ENCODE results near the gene IDUA. TPM values are rescaled to one million over a fixed set of nuclear protein-coding genes. Genes with fewer than 3 reads are reported as not detected.

The IDUA gene
- total RNA-seq, 1 experiment from 2014 or later, result 46.6 TPM

DNA sequence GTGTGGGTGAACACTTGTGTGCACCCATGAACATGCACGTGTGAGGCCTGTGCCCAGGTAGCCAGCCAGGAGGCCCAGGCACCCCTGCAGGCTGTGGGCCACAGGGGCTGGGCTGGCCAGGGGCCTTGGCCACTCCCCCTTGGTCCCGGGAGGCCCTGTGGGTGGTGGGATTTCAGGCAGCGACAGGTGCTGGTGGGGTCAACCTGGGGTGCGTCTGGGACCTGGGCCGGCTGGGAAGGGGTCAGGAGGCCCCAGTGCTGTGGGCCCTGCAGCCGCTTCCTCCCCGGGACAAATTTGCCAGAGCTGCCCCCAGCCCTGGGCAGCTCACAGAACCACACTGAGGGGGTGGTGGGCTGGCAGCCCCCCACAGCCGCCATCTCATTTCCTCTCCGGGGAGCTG is 32.5 kb downstream of the IDUA start:
- Histone ChIP-seq H3K36me3 (ENCODE audit: low read depth) (no peaks in the 10 kb centered on the region), H3K79me2 (ENCODE audit: low read depth) (no peaks in the 10 kb centered on the region), H3F3A (ENCODE audit: insufficient read depth, low read depth) (no peaks in the 10 kb centered on the region), H3K27me3 (ENCODE audit: insufficient read depth, low read depth) (no peaks in the 10 kb centered on the region), H3K9me2 (ENCODE audit: insufficient read depth) (no peaks in the 10 kb centered on the region), H3K4me1 (replicated peaks; ENCODE audit: insufficient read depth) (no peaks in the 10 kb centered on the region), H3K9me3 (ENCODE audit: insufficient read depth, low read depth) (no peaks in the 10 kb centered on the region), H2AFZ (no peak overlapping the region), H3K27ac (no peak overlapping the region), H3K4me3 (no peak overlapping the region), H4K20me1 (ENCODE audit: insufficient read depth) (peaks cover 10% of the 10 kb centered on the region; the same call in 1 of the 2 replicates), H3K4me2 (no peak overlapping the region)
- ChIA-PET POLR2A (ENCODE audit: unreplicated experiment) (no interaction called here), CTCF (no interaction called here)
- intact Hi-C loops (cut with micrococcal nuclease; ENCODE audit: unreplicated experiment), result no loop called here
- BruUV-seq (replicated peaks), result no TSS peak
- no peak for DNase-seq
- no peak for TF ChIP-seq EZH2 (IDR thresholded peaks at IDR 0.05; ENCODE audit: low read depth)
- TF ChIP-seq, protein P1, sequence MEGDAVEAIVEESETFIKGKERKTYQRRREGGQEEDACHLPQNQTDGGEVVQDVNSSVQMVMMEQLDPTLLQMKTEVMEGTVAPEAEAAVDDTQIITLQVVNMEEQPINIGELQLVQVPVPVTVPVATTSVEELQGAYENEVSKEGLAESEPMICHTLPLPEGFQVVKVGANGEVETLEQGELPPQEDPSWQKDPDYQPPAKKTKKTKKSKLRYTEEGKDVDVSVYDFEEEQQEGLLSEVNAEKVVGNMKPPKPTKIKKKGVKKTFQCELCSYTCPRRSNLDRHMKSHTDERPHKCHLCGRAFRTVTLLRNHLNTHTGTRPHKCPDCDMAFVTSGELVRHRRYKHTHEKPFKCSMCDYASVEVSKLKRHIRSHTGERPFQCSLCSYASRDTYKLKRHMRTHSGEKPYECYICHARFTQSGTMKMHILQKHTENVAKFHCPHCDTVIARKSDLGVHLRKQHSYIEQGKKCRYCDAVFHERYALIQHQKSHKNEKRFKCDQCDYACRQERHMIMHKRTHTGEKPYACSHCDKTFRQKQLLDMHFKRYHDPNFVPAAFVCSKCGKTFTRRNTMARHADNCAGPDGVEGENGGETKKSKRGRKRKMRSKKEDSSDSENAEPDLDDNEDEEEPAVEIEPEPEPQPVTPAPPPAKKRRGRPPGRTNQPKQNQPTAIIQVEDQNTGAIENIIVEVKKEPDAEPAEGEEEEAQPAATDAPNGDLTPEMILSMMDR (conservative IDR thresholded peaks at IDR 0.05), result no peak

DNA sequence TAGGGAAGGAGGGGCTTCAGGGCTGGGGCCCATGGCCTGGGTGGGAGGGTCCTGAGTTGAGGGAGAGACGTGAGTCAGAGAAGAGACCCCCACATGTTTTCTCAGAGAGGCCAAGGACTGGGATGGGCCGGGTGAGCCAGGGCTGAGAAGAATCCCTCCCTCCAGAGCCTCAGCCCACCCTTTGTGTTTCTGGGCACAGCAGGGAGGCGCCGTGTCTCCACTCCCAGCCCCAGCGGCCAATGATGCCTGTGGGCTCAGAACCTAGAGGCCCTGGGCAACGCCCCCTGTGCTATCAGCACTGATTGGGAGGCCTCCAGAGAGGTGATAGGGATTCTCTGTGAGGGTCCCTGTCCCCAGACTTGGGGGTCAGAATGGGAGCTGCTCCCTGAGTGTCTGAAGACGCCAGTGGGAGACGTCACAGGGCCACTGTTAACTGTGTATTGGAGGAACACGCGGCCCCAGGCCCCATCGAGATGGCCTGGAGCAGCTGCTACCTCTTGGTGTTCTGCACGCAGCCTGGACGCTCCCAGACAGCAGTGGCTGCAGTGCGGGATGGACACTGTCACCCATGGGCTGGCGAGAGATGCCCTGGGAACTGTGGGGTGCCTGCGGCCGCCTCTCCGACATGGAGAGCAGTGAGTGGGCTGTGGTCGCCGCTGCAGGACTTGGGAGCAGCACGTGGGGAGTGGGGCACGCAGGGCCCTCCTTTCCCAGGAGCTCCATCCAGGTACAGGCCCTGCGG is 33.1 kb downstream of the IDUA start:
- intact Hi-C loops (cut with micrococcal nuclease; ENCODE audit: unreplicated experiment), result no loop called here
- Histone ChIP-seq H2AFZ (no peak overlapping the region), H3K27ac (no peak overlapping the region), H3K27me3 (ENCODE audit: insufficient read depth, low read depth) (no peaks in the 10 kb centered on the region), H4K20me1 (ENCODE audit: insufficient read depth) (peaks cover 10% of the 10 kb centered on the region; the same call in 1 of the 2 replicates), H3K4me2 (no peak overlapping the region), H3K36me3 (ENCODE audit: low read depth) (no peaks in the 10 kb centered on the region), H3K9me3 (ENCODE audit: insufficient read depth, low read depth) (no peaks in the 10 kb centered on the region), H3K4me1 (replicated peaks; ENCODE audit: insufficient read depth) (no peaks in the 10 kb centered on the region), H3K4me3 (no peak overlapping the region), H3F3A (ENCODE audit: insufficient read depth, low read depth) (no peaks in the 10 kb centered on the region), H3K79me2 (ENCODE audit: low read depth) (no peaks in the 10 kb centered on the region), H3K9me2 (ENCODE audit: insufficient read depth) (no peaks in the 10 kb centered on the region)
- ChIA-PET POLR2A (ENCODE audit: unreplicated experiment) (no interaction called here), CTCF (no interaction called here)
- no peak for DNase-seq
- no TSS peak for BruUV-seq (replicated peaks)
- TF ChIP-seq EZH2 (IDR thresholded peaks at IDR 0.05; ENCODE audit: low read depth), result no peak
- TF ChIP-seq, protein P1 (conservative IDR thresholded peaks at IDR 0.05), result no peak

DNA sequence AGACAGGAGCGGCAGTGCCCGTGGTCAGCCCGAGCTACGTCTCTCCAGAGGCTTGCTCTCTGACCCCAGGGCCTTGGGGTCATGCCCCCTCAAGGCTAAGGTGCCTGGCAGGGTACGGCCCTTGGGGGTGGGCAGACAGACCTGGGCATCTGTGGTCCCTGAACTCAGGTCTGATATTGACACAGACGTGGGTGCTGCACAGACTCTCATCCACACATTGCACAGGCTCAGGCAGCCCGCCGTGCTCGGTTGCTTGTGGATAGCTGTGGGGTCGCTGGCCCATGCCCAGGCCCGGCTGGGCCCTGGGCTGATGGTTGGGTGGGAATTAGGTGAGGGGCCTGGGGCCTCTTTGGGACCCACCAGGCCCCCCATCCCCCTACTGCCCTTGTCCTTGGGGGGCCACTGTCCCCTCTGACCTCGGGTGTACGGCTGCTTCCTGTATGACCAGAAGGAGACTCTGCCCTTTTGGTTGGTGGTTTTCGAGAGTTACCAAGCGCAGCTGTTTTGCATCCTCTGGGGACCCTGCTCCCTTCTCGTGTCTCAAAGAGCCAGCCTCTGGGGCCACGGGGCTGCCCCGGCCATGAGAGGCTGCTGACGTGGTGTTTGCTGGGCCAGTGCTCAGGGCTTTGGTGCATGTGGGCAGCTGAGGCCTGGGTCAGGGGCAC is 34.7 kb downstream of the IDUA start:
- H3K36me3 ChIP-seq (ENCODE audit: low read depth), result no peaks in the 10 kb centered on the region
- no peaks in the 10 kb centered on the region for H3K9me3 ChIP-seq (ENCODE audit: insufficient read depth, low read depth)
- BruUV-seq (replicated peaks), result no TSS peak
- no peaks in the 10 kb centered on the region for H3K9me2 ChIP-seq (ENCODE audit: insufficient read depth)
- no peaks in the 10 kb centered on the region for H3K4me1 ChIP-seq (replicated peaks; ENCODE audit: insufficient read depth)
- no peak overlapping the region for H3K4me3 ChIP-seq
- H3K27me3 ChIP-seq (ENCODE audit: insufficient read depth, low read depth), result no peaks in the 10 kb centered on the region
- no peak for DNase-seq
- ChIA-PET CTCF (no interaction called here), POLR2A (ENCODE audit: unreplicated experiment) (no interaction called here)
- H3K27ac ChIP-seq, result no peak overlapping the region
- no peak for TF ChIP-seq EZH2 (IDR thresholded peaks at IDR 0.05; ENCODE audit: low read depth)
- intact Hi-C loops (cut with micrococcal nuclease; ENCODE audit: unreplicated experiment), result no loop called here
- no peaks in the 10 kb centered on the region for H3K79me2 ChIP-seq (ENCODE audit: low read depth)
- peaks cover 10% of the 10 kb centered on the region; the same call in 1 of the 2 replicates for H4K20me1 ChIP-seq (ENCODE audit: insufficient read depth)
- no peak overlapping the region for H2AFZ ChIP-seq
- no peak overlapping the region for H3K4me2 ChIP-seq
- H3F3A ChIP-seq (ENCODE audit: insufficient read depth, low read depth), result peaks cover 16% of the 10 kb centered on the region; the same call in 1 of the 2 replicates
